ENCODE results near the gene MEGF9.

- TF ChIP-seq, protein P1, sequence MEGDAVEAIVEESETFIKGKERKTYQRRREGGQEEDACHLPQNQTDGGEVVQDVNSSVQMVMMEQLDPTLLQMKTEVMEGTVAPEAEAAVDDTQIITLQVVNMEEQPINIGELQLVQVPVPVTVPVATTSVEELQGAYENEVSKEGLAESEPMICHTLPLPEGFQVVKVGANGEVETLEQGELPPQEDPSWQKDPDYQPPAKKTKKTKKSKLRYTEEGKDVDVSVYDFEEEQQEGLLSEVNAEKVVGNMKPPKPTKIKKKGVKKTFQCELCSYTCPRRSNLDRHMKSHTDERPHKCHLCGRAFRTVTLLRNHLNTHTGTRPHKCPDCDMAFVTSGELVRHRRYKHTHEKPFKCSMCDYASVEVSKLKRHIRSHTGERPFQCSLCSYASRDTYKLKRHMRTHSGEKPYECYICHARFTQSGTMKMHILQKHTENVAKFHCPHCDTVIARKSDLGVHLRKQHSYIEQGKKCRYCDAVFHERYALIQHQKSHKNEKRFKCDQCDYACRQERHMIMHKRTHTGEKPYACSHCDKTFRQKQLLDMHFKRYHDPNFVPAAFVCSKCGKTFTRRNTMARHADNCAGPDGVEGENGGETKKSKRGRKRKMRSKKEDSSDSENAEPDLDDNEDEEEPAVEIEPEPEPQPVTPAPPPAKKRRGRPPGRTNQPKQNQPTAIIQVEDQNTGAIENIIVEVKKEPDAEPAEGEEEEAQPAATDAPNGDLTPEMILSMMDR (IDR thresholded peaks at IDR 0.05 in 2 of 3, conservative IDR thresholded peaks at IDR 0.05 in 1 of 3; ENCODE audit: borderline replicate concordance in 1 of 3, insufficient read depth in 1 of 3, low read depth in 2 of 3, low read length in 2 of 3): no peak
- no peak for TF ChIP-seq JUND (IDR thresholded peaks at IDR 0.05)
- no peak for TF ChIP-seq ATF3 (IDR thresholded peaks at IDR 0.05)
- TF ChIP-seq EZH2phosphoT487 (IDR thresholded peaks at IDR 0.05; ENCODE audit: borderline replicate concordance): no peak
These were observed 12.2 kb downstream of the MEGF9 start for GRCh38 chr9:120702075-120702474.
